Inflammatory macrophage (primary cell): ENCODE measurements around the gene BBS9.
A peak's percentile ranks its signal among the peaks of the same experiment; 100 is the strongest.

Experiments
- DNase-seq, 2 donors: peaks; one replicate each; pipeline ENCODE4 v3.0.0-alpha.2; 2020 to 2022

The BBS9 gene

GRCh38 chr7:33128631-33128989, 754 bp upstream of the BBS9 start:
- DNase-seq: no peak

- no peak for DNase-seq
These were observed 416 bp downstream of the BBS9 start for GRCh38 chr7:33129806-33130153.

- no peak for DNase-seq
These were observed 820 bp downstream of the BBS9 start for GRCh38 chr7:33130184-33130583.

- no peak for DNase-seq
These were observed 7.7 kb downstream of the BBS9 start for GRCh38 chr7:33137103-33137502.

- no peak for DNase-seq
These were observed 13.2 kb downstream of the BBS9 start for GRCh38 chr7:33142585-33142984.

- no peak for DNase-seq
These were observed 14.8 kb downstream of the BBS9 start for GRCh38 chr7:33143996-33144718.

GRCh38 chr7:33145156-33145555, 15.8 kb downstream of the BBS9 start:
- no peak for DNase-seq

GRCh38 chr7:33152087-33152486, 22.7 kb downstream of the BBS9 start:
- DNase-seq: no peak

- no peak for DNase-seq
These were observed 26.4 kb downstream of the BBS9 start for GRCh38 chr7:33155811-33156210.

GRCh38 chr7:33156441-33156840, 27.1 kb downstream of the BBS9 start:
- DNase-seq: no peak

GRCh38 chr7:33157311-33157710, 27.9 kb downstream of the BBS9 start:
- DNase-seq: no peak

- DNase-seq: no peak
These were observed 28.4 kb downstream of the BBS9 start for GRCh38 chr7:33157781-33158180.

GRCh38 chr7:33177876-33178275, 48.5 kb downstream of the BBS9 start:
- DNase-seq: no peak

- DNase-seq: no peak
These were observed 50.2 kb downstream of the BBS9 start for GRCh38 chr7:33179519-33179918.

GRCh38 chr7:33183504-33183903, 54.1 kb downstream of the BBS9 start:
- DNase-seq: no peak

- DNase-seq: no peak
These were observed 55.5 kb downstream of the BBS9 start for GRCh38 chr7:33184828-33185227.

GRCh38 chr7:33185786-33186185, 56.4 kb downstream of the BBS9 start:
- DNase-seq: peak; percentile 41 to 46

- no peak for DNase-seq
These were observed 56.8 kb downstream of the BBS9 start for GRCh38 chr7:33186192-33186591.

- DNase-seq: no peak
These were observed 61.4 kb downstream of the BBS9 start for GRCh38 chr7:33190688-33191304.

GRCh38 chr7:33191340-33191739, 62.0 kb downstream of the BBS9 start:
- no peak for DNase-seq

- DNase-seq: no peak
These were observed 63.4 kb downstream of the BBS9 start for GRCh38 chr7:33192695-33193291.

GRCh38 chr7:33193308-33193864, 64.0 kb downstream of the BBS9 start:
- no peak for DNase-seq

- peak in 1 of 2 donors; percentile 55 for DNase-seq
These were observed 65.9 kb downstream of the BBS9 start for GRCh38 chr7:33195264-33195663.

- no peak for DNase-seq
These were observed 66.9 kb downstream of the BBS9 start for GRCh38 chr7:33196221-33196620.
